Measurements from ENCODE around the gene TJP3.

The TJP3 gene

DNA sequence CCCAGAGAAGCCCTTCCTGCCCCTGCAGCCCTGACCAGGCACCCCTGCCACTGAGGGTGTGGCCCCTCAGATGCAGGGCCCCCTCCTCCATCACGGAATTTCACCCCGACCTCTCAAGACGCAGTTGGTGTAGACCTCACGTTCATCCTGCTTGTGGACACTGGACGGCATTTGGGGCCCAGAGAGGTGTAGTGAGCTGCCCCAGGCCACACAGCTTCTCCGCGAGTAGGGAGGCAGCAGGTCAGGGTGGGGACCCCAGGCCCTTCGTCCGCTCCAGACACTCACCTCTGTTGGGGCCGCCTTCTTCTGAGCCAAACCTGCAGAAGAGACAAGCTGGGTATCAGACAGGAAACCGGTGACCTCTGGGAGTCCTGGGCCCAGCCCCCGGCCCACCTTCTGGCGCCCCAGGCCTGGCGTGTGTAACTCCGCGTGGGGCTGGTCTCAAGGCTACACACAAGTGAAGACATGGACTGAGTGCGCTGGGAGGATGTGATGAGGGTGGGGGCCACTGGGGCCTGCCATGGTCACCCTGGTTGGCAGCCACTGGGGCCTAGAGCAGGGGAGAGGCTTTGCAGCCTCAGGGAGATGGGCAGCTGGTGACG, 41.0 kb upstream of the TJP3 start:
- peaks cover 57% of the 10 kb centered on the region for H3K4me1 Mint-ChIP-seq
- no peaks in the 10 kb centered on the region for H3K9me3 Mint-ChIP-seq
- peaks cover 16% of the 10 kb centered on the region for H3K36me3 Mint-ChIP-seq (ENCODE audit: low read depth)
- DNase-seq: no peak
- TF ChIP-seq, protein P1, sequence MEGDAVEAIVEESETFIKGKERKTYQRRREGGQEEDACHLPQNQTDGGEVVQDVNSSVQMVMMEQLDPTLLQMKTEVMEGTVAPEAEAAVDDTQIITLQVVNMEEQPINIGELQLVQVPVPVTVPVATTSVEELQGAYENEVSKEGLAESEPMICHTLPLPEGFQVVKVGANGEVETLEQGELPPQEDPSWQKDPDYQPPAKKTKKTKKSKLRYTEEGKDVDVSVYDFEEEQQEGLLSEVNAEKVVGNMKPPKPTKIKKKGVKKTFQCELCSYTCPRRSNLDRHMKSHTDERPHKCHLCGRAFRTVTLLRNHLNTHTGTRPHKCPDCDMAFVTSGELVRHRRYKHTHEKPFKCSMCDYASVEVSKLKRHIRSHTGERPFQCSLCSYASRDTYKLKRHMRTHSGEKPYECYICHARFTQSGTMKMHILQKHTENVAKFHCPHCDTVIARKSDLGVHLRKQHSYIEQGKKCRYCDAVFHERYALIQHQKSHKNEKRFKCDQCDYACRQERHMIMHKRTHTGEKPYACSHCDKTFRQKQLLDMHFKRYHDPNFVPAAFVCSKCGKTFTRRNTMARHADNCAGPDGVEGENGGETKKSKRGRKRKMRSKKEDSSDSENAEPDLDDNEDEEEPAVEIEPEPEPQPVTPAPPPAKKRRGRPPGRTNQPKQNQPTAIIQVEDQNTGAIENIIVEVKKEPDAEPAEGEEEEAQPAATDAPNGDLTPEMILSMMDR (IDR thresholded peaks at IDR 0.05): no peak
- no peak overlapping the region for H3K4me3 Mint-ChIP-seq
- H3K27me3 Mint-ChIP-seq (ENCODE audit: low read depth, poor library complexity): no peaks in the 10 kb centered on the region
- no peak overlapping the region for H3K27ac Mint-ChIP-seq

DNA sequence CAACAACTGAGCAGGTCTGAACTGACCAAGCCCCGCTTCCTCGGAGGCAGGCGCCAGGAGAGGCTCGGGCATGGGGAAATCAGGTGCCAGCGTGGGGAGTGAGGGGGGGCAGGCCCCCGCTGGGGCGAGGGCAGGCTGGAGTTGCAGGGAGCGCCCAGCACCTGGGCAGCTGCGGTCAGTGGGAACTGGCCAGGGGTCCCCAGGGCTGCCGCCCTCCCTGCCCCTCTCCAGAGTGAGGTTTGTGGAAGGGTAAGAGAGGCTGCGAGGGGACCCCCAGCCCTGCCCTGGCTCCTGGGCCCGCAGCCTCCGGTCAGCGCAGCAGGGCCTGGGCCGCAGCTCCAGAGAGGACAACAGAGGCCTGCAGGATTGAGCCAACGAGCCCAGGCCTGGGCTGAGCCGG, 40.4 kb upstream of the TJP3 start:
- Mint-ChIP-seq H3K27me3 (ENCODE audit: low read depth, poor library complexity) (no peaks in the 10 kb centered on the region), H3K36me3 (ENCODE audit: low read depth) (peaks cover 16% of the 10 kb centered on the region), H3K4me3 (no peak overlapping the region), H3K4me1 (peaks cover 62% of the 10 kb centered on the region), H3K27ac (no peak overlapping the region), H3K9me3 (no peaks in the 10 kb centered on the region)
- TF ChIP-seq, protein P1 (IDR thresholded peaks at IDR 0.05): no peak
- no peak for DNase-seq

DNA sequence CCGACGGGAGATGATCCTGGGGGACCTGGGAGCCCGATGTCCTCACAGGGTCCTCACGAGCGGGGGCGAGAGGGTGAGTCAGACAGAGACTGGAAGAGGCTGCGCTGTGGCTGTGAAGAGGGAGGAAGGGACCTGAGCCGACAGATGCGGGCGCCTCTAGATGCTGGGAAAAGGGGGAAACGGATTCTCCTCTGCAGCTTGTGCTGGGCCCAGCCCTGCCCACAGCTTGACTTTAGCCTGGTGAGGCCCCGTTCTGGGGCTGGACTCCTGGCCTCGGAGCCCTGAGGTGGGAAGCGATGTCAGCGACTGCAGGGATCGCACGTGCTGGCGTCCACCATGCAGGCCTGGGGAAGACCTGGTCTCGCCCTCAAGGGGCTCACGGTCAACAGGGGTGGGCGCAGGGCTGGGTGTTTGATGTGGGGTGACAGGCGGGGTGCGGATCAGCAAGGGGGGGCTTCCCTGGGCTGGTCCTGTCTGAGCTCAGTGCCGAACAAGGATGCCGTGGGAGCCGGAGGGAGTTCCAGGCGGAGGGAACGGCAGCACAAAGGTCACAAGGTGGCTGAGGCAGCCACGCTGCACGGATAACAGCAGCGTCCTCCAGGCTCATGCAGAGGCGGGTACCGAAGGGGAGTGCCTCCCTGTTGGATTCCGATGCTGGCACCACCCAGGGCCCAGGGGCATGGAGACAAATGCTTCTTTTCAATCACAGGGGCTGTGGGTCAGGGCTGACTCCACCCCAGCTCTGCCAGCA, 39.7 kb upstream of the TJP3 start:
- H3K4me3 Mint-ChIP-seq: peak overlapping the region; percentile 25

GRCh38 chr19:3669082-3669946, 38.9 kb upstream of the TJP3 start:
- DNase-seq: no peak
- Mint-ChIP-seq H3K36me3 (ENCODE audit: low read depth) (peaks cover 6% of the 10 kb centered on the region), H3K27me3 (ENCODE audit: low read depth, poor library complexity) (no peaks in the 10 kb centered on the region), H3K27ac (peak overlapping the region; percentile 86), H3K4me1 (peaks cover 67% of the 10 kb centered on the region), H3K4me3 (peak overlapping the region; percentile 56), H3K9me3 (no peaks in the 10 kb centered on the region)
- TF ChIP-seq, protein P1 (IDR thresholded peaks at IDR 0.05): no peak

More for the DNA sequence above, 39.7 kb upstream of the TJP3 start:
- DNase-seq: peak; percentile 27
- Mint-ChIP-seq H3K27me3 (ENCODE audit: low read depth, poor library complexity) (no peaks in the 10 kb centered on the region), H3K36me3 (ENCODE audit: low read depth) (peaks cover 10% of the 10 kb centered on the region), H3K9me3 (no peaks in the 10 kb centered on the region), H3K4me1 (peaks cover 67% of the 10 kb centered on the region), H3K27ac (peak overlapping the region; percentile 93)
- TF ChIP-seq, protein P1 (IDR thresholded peaks at IDR 0.05): no peak

DNA sequence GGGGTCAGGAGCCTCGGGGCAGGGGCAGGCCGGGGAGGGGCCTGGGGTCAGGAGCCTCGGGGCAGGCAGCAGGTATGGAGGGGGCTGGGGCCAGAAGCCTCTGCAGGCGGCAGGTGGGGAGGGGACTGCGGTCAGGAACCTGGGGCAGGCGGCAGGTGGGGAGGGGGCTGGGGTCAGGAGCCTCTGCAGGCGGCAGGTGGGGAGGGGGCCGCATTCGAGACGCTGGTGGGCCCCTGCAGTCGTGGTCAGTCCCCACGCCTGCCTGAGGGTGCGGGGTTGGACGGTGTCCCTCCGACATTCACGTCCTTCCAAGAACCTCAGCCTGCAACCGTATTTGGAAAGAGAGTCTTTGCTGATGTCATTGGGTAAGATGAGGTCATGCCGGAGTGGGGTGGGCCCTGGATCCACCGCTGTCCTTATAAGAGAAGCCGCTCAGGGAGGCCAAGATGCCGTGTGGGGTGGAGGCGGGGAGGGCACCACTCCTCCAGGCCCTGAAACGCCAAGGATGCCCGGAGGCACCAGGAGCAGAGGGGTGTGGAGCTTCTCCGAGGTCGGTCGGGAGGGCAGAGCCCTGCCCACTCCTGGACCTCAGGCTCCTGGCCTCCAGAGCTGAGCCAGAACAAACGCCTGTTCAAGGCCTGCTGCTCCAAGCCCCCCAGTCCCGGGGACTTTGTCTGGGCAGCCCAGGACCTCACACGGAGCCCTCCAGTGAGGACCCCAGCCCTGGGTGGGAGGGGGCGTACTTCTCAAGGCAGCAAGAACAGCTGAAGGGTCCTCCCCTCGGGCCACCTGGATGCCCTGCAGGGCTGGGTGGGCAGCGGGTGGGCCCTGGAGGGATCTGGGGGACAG, 38.0 kb upstream of the TJP3 start:
- peaks cover 67% of the 10 kb centered on the region for H3K4me1 Mint-ChIP-seq
- no peak for DNase-seq

More for the DNA sequence above, 38.0 kb upstream of the TJP3 start:
- Mint-ChIP-seq H3K27ac (peak overlapping the region; percentile 86), H3K9me3 (no peaks in the 10 kb centered on the region), H3K4me3 (no peak overlapping the region), H3K27me3 (ENCODE audit: low read depth, poor library complexity) (no peaks in the 10 kb centered on the region), H3K36me3 (ENCODE audit: low read depth) (peaks cover 11% of the 10 kb centered on the region)
- TF ChIP-seq, protein P1 (IDR thresholded peaks at IDR 0.05): no peak
